ENCODE data around the gene THOC5. TPM values are rescaled to one million over a fixed set of nuclear protein-coding genes. Genes with fewer than 3 reads are reported as not detected.
"Not testable (repeated sequence)": the region's sequence is repeated elsewhere in the genome, so short reads cannot be mapped to it uniquely, and the experiment has no call there.

THOC5 gene
- total RNA-seq, 4 donors from 2014 or later = 22.4 to 43.7 (median 27.0) TPM

GRCh38 chr22:29550005-29550404, 3.6 kb downstream of the THOC5 start:
- in situ Hi-C loops (cut with MboI; ENCODE audit: low pct_ligation_motif_present in 1 of 4, low pct_unique_long_range_greater_than_20kb in 1 of 4, low sequenced_read_pairs in 3 of 4) = no loop called here
- WGBS, 2 donors (ENCODE audit: low coverage in 1 of 2) = 87 to 100% methylated on average over 1 to 4 of the region's 4 CpGs
- no peaks in the 10 kb centered on the region for H3K27me3 ChIP-seq
- no peak overlapping the region for H3K4me3 ChIP-seq
- intact Hi-C loops (cut with DNase I; ENCODE audit: low total_unique reads) = no loop called here
- H3K27ac ChIP-seq = no peak overlapping the region
- H3K36me3 ChIP-seq = peaks cover 0 to 22% (median 8%) of the 10 kb centered on the region in 4 donors
- H3K4me1 ChIP-seq = peaks cover 4 to 10% (median 6%) of the 10 kb centered on the region in 4 donors
- no peak for DNase-seq
- H3K9me3 ChIP-seq = no peaks in the 10 kb centered on the region
- TF ChIP-seq CTCF (IDR thresholded peaks at IDR 0.05) (no peak), EP300 (IDR thresholded peaks at IDR 0.05; ENCODE audit: low read depth) (no peak), POLR2A (IDR thresholded peaks at IDR 0.05) (no peak), POLR2AphosphoS5 (IDR thresholded peaks at IDR 0.05) (no peak)

- H3K27me3 ChIP-seq; intact Hi-C loops (cut with DNase I; ENCODE audit: low total_unique reads); H3K4me3 ChIP-seq; H3K9me3 ChIP-seq; DNase-seq; in situ Hi-C loops (cut with MboI; ENCODE audit: low pct_ligation_motif_present in 1 of 4, low pct_unique_long_range_greater_than_20kb in 1 of 4, low sequenced_read_pairs in 3 of 4); H3K4me1 ChIP-seq; H3K27ac ChIP-seq: not testable (repeated sequence)
- 90 to 91% methylated on average over 6 to 8 of the region's 8 CpGs for WGBS, 2 donors (ENCODE audit: low coverage in 1 of 2)
- peaks cover 0 to 32% (median 15%) of the 10 kb centered on the region in 4 donors for H3K36me3 ChIP-seq
Observed at GRCh38 chr22:29545045-29545444, 8.5 kb downstream of the THOC5 start.

DNA sequence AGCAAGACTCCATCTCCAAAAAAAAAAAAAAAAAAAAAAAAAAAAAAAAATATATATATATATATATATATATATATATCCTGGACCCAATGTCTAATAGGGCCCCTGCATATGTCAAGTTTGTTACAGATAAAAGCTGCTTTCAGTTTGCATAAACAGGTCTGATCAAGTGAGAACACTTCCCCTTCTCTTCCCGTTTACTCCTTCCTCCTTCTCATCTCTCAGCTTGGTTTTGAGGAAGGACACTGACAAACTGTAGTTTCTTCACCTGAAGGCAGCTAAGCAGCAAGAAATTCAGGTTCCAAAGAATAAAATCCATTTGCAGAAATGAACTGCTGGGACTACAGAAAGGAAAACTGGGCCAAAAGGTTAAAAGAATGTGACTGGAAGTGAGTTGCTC, 11.7 kb downstream of the THOC5 start:
- TF ChIP-seq CTCF (IDR thresholded peaks at IDR 0.05) = no peak
- TF ChIP-seq POLR2AphosphoS5 (IDR thresholded peaks at IDR 0.05) = no peak
- TF ChIP-seq EP300 (IDR thresholded peaks at IDR 0.05; ENCODE audit: low read depth) = no peak
- TF ChIP-seq POLR2A (IDR thresholded peaks at IDR 0.05) = no peak
- intact Hi-C loops (cut with DNase I; ENCODE audit: low total_unique reads) = no loop called here
- 67 to 100% methylated on average over 1 of the region's 1 CpG for WGBS, 2 donors (ENCODE audit: low coverage in 1 of 2)
- Histone ChIP-seq H3K36me3 (peaks cover 0 to 41% (median 19%) of the 10 kb centered on the region in 4 donors), H3K27me3 (no peaks in the 10 kb centered on the region), H3K4me3 (no peak overlapping the region), H3K9me3 (no peaks in the 10 kb centered on the region), H3K4me1 (no peaks in the 10 kb centered on the region), H3K27ac (no peak overlapping the region)
- in situ Hi-C loops (cut with MboI; ENCODE audit: low pct_ligation_motif_present in 1 of 4, low pct_unique_long_range_greater_than_20kb in 1 of 4, low sequenced_read_pairs in 3 of 4) = no loop called here
- DNase-seq = no peak

- no peak for TF ChIP-seq POLR2A (IDR thresholded peaks at IDR 0.05)
- no peak for TF ChIP-seq EP300 (IDR thresholded peaks at IDR 0.05; ENCODE audit: low read depth)
- no peak for TF ChIP-seq CTCF (IDR thresholded peaks at IDR 0.05)
- Histone ChIP-seq H3K27ac (no peak overlapping the region), H3K9me3 (no peaks in the 10 kb centered on the region), H3K4me1 (no peaks in the 10 kb centered on the region), H3K4me3 (no peak overlapping the region), H3K27me3 (no peaks in the 10 kb centered on the region), H3K36me3 (peaks cover 0 to 63% (median 31%) of the 10 kb centered on the region in 4 donors)
- intact Hi-C loops (cut with DNase I; ENCODE audit: low total_unique reads) (no loop called here), in situ Hi-C loops (cut with MboI; ENCODE audit: low pct_ligation_motif_present in 1 of 4, low pct_unique_long_range_greater_than_20kb in 1 of 4, low sequenced_read_pairs in 3 of 4) (no loop called here)
- DNase-seq = no peak
- WGBS, 2 donors (ENCODE audit: low coverage in 1 of 2) = 77% methylated on average over 3 of the region's 3 CpGs; no CpG with 5 or more reads in 1 of the 2 donors
Observed at GRCh38 chr22:29539105-29539504, 14.5 kb downstream of the THOC5 start.

DNA sequence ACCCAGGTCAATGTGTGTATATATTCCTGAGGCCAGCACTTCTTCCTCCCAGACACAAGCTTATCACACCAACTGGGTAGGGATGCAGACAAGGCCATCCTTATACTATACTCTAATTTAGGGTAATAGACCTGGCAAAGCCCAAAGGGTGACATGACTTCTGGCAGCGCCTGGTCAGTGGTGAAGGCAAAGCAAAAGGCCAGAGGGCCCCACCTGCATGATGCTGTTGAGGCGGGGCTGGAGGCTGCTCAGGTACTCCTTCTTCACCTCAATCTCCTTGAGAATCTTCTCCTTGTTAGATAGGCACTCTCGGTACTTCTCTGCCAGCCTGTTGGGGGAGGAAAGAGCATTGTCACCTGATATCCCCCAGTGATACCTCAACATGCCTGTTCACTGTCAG, 17.1 kb downstream of the THOC5 start:
- no peak overlapping the region for H3K27ac ChIP-seq
- intact Hi-C loops (cut with DNase I; ENCODE audit: low total_unique reads) = no loop called here

More for the DNA sequence above, 17.1 kb downstream of the THOC5 start:
- 93 to 100% methylated on average over 1 to 3 of the region's 3 CpGs for WGBS, 2 donors (ENCODE audit: low coverage in 1 of 2)
- TF ChIP-seq POLR2A (IDR thresholded peaks at IDR 0.05) = no peak
- no peak for TF ChIP-seq EP300 (IDR thresholded peaks at IDR 0.05; ENCODE audit: low read depth)
- TF ChIP-seq POLR2AphosphoS5 (IDR thresholded peaks at IDR 0.05) = no peak
- TF ChIP-seq CTCF (IDR thresholded peaks at IDR 0.05) = no peak
- H3K9me3 ChIP-seq = no peaks in the 10 kb centered on the region
- in situ Hi-C loops (cut with MboI; ENCODE audit: low pct_ligation_motif_present in 1 of 4, low pct_unique_long_range_greater_than_20kb in 1 of 4, low sequenced_read_pairs in 3 of 4) = no loop called here
- no peaks in the 10 kb centered on the region for H3K4me1 ChIP-seq
- no peak overlapping the region for H3K4me3 ChIP-seq
- DNase-seq = no peak
- no peaks in the 10 kb centered on the region for H3K27me3 ChIP-seq
- peaks cover 0 to 81% (median 38%) of the 10 kb centered on the region in 4 donors for H3K36me3 ChIP-seq

Data from transverse colon (tissue), 4 donors.